ENCODE data around the gene ZNF749. TPM values are rescaled to one million over a fixed set of nuclear protein-coding genes. Genes with fewer than 3 reads are reported as not detected.
"Not testable (repeated sequence)": the region's sequence is repeated elsewhere in the genome, so short reads cannot be mapped to it uniquely, and the experiment has no call there.

Gene ZNF749
- total and polyA plus RNA-seq, 2 experiments from 2014 or later = 7.1 to 10.4 TPM

- Histone ChIP-seq H3K9me3 (ENCODE audit: low read depth) (peaks cover 87% of the 10 kb centered on the region), H3K27ac (no peak overlapping the region), H3K36me3 (replicated peaks; ENCODE audit: insufficient read depth, low read depth) (peaks cover 6% of the 10 kb centered on the region), H3K4me3 (no peak overlapping the region), H3K79me2 (peaks cover 60% of the 10 kb centered on the region), H3K9me2 (replicated peaks; ENCODE audit: insufficient read depth) (no peaks in the 10 kb centered on the region), H3K27me3 (no peaks in the 10 kb centered on the region), H4K20me1 (ENCODE audit: insufficient read depth, poor library complexity, severe bottlenecking) (no peaks in the 10 kb centered on the region), H3K4me2 (no peak overlapping the region), H3K4me1 (ENCODE audit: insufficient read depth) (peaks cover 6% of the 10 kb centered on the region), H2AFZ (no peak overlapping the region)
- WGBS (ENCODE audit: low lambda C conversion rate, missing lambda C conversion rate) = 100% methylated on average over 4 of the region's 4 CpGs
- no peak for DNase-seq (ENCODE audit: low spot score)
- no peak for TF ChIP-seq EZH2 (IDR thresholded peaks at IDR 0.05; ENCODE audit: borderline replicate concordance)
- TF ChIP-seq EZH2phosphoT487 (IDR thresholded peaks at IDR 0.05; ENCODE audit: low read depth, severe bottlenecking, unreplicated experiment) = no peak
These were observed 38.5 kb downstream of the ZNF749 start for GRCh38 chr19:57473646-57474045.

- H3K79me2 ChIP-seq = peaks cover 27% of the 10 kb centered on the region
- 12% methylated on average over 38 of the region's 38 CpGs for WGBS (ENCODE audit: low lambda C conversion rate, missing lambda C conversion rate)
- H3K27me3 ChIP-seq = no peaks in the 10 kb centered on the region
- H3K9me3 ChIP-seq (ENCODE audit: low read depth) = peaks cover 55% of the 10 kb centered on the region
- H3K36me3 ChIP-seq (replicated peaks; ENCODE audit: insufficient read depth, low read depth) = peaks cover 3% of the 10 kb centered on the region
- peak; percentile 94 for DNase-seq (ENCODE audit: low spot score)
- peak within 1 kb of the TSS; percentile 78 for H3K4me3 ChIP-seq
- H2AFZ ChIP-seq = peak within 1 kb of the TSS; percentile 88
- peak; percentile 36 for TF ChIP-seq CTCF (IDR thresholded peaks at IDR 0.05; ENCODE audit: poor library complexity)
- no peak for TF ChIP-seq EZH2 (IDR thresholded peaks at IDR 0.05; ENCODE audit: borderline replicate concordance)
- TF ChIP-seq EZH2phosphoT487 (IDR thresholded peaks at IDR 0.05; ENCODE audit: low read depth, severe bottlenecking, unreplicated experiment) = no peak
- peaks cover 6% of the 10 kb centered on the region for H3K4me1 ChIP-seq (ENCODE audit: insufficient read depth)
- H3K9me2 ChIP-seq (replicated peaks; ENCODE audit: insufficient read depth) = no peaks in the 10 kb centered on the region
- peak within 1 kb of the TSS; percentile 87 for H3K4me2 ChIP-seq
- H3K27ac ChIP-seq = peak within 1 kb of the TSS; percentile 92
- no peaks in the 10 kb centered on the region for H4K20me1 ChIP-seq (ENCODE audit: insufficient read depth, poor library complexity, severe bottlenecking)
These were observed 42.3 kb downstream of the ZNF749 start, which contains the start of gene ZNF772 for GRCh38 chr19:57477191-57478008. Gene ZNF772 (minus strand): TSS chr19:57477566. CDS start chr19:57477309, 257 bp downstream.

GRCh38 chr19:57487477-57488298 is 52.6 kb downstream of the ZNF749 start, which contains the start of gene ZNF419:
Gene ZNF419 (plus strand): TSS chr19:57487750. CDS start chr19:57487951, 201 bp downstream.
- H3K27ac ChIP-seq = peak within 1 kb of the TSS; percentile 87
- DNase-seq (ENCODE audit: low spot score) = peak; percentile 94
- H3K4me2 ChIP-seq = peak within 1 kb of the TSS; percentile 85
- not testable (repeated sequence) for H3K9me3 ChIP-seq (ENCODE audit: low read depth); H3K36me3 ChIP-seq (replicated peaks; ENCODE audit: insufficient read depth, low read depth); H3K9me2 ChIP-seq (replicated peaks; ENCODE audit: insufficient read depth); H4K20me1 ChIP-seq (ENCODE audit: insufficient read depth, poor library complexity, severe bottlenecking); H3K27me3 ChIP-seq; H3K4me1 ChIP-seq (ENCODE audit: insufficient read depth)
- peak within 1 kb of the TSS; percentile 78 for H3K4me3 ChIP-seq
- 3% methylated on average over 59 of the region's 69 CpGs for WGBS (ENCODE audit: low lambda C conversion rate, missing lambda C conversion rate)
- H2AFZ ChIP-seq = peak within 1 kb of the TSS; percentile 68
- H3K79me2 ChIP-seq = peaks cover 21% of the 10 kb centered on the region

- H3K4me3 ChIP-seq = peak overlapping the region; percentile 26
- H2AFZ ChIP-seq = not testable (repeated sequence)
- WGBS (ENCODE audit: low lambda C conversion rate, missing lambda C conversion rate) = no CpG with 5 or more reads among the region's 1 CpG
These were observed 53.1 kb downstream of the ZNF749 start for GRCh38 chr19:57488299-57488644.

More at GRCh38 chr19:57488299-57488644, 53.1 kb downstream of the ZNF749 start:
- not testable (repeated sequence) for H3K27ac ChIP-seq; H3K4me1 ChIP-seq (ENCODE audit: insufficient read depth); H3K9me2 ChIP-seq (replicated peaks; ENCODE audit: insufficient read depth); H3K27me3 ChIP-seq; H3K36me3 ChIP-seq (replicated peaks; ENCODE audit: insufficient read depth, low read depth); H4K20me1 ChIP-seq (ENCODE audit: insufficient read depth, poor library complexity, severe bottlenecking); DNase-seq (ENCODE audit: low spot score); H3K9me3 ChIP-seq (ENCODE audit: low read depth)
- Histone ChIP-seq H3K4me2 (peak overlapping the region; percentile 85), H3K79me2 (peaks cover 21% of the 10 kb centered on the region)

Small RNAs within 50 kb of the gene (small RNA-seq; reads per million reads assigned to genes)
- gene VN1R107P = not detected

Other genes starting within 250 kb of the ZNF749 start
- gene ZNF264, start 243.8 kb upstream of the ZNF749 start, total RNA-seq = 23.0 and 26.2 TPM in 2 replicates
- gene ZNF264, start 243.8 kb upstream of the ZNF749 start, polyA plus RNA-seq = 2.8 and 4.4 TPM in 2 replicates
- gene AURKC, start 204.3 kb upstream of the ZNF749 start, total RNA-seq = 0.27 and 1.0 TPM in 2 replicates
- 0.25 and 0.88 TPM in 2 replicates for gene AURKC, start 204.3 kb upstream of the ZNF749 start, polyA plus RNA-seq
- gene ZNF805, start 194.7 kb upstream of the ZNF749 start, total RNA-seq = 12.3 and 13.9 TPM in 2 replicates
- gene ZNF805, start 194.7 kb upstream of the ZNF749 start, polyA plus RNA-seq = 1.5 and 1.9 TPM in 2 replicates
- 63.7 and 77.4 TPM in 2 replicates for gene ZNF460, start 154.8 kb upstream of the ZNF749 start, total RNA-seq
- 5.9 and 6.2 TPM in 2 replicates for gene ZNF460, start 154.8 kb upstream of the ZNF749 start, polyA plus RNA-seq
- gene ZNF543, start 114.9 kb upstream of the ZNF749 start, total RNA-seq = 6.7 and 6.9 TPM in 2 replicates
- gene ZNF543, start 114.9 kb upstream of the ZNF749 start, polyA plus RNA-seq = 0.61 and 2.6 TPM in 2 replicates
- 6.9 and 7.5 TPM in 2 replicates for gene ZNF304, start 84.1 kb upstream of the ZNF749 start, total RNA-seq
- gene ZNF304, start 84.1 kb upstream of the ZNF749 start, polyA plus RNA-seq = 2.0 and 3.0 TPM in 2 replicates
- gene TRAPPC2B, start 71.8 kb upstream of the ZNF749 start, total RNA-seq = 19.8 and 27.8 TPM in 2 replicates
- gene TRAPPC2B, start 71.8 kb upstream of the ZNF749 start, polyA plus RNA-seq = 39.0 and 50.7 TPM in 2 replicates
- gene ZNF547, start 71.8 kb upstream of the ZNF749 start, total RNA-seq = 1.6 and 5.2 TPM in 2 replicates
- 0.72 and 1.8 TPM in 2 replicates for gene ZNF547, start 71.8 kb upstream of the ZNF749 start, polyA plus RNA-seq
- 17.6 and 26.3 TPM in 2 replicates for gene ZNF548, start 45.5 kb upstream of the ZNF749 start, total RNA-seq
- gene ZNF548, start 45.5 kb upstream of the ZNF749 start, polyA plus RNA-seq = 8.1 and 9.3 TPM in 2 replicates
- gene ZNF17, start 24.2 kb upstream of the ZNF749 start, total RNA-seq = 6.9 and 7.2 TPM in 2 replicates
- 1.4 and 2.3 TPM in 2 replicates for gene ZNF17, start 24.2 kb upstream of the ZNF749 start, polyA plus RNA-seq
- 1.6 and 2.2 TPM in 2 replicates for gene VN1R1, start 21.8 kb downstream of the ZNF749 start, total RNA-seq
- 0.65 and 0.83 TPM in 2 replicates for gene VN1R1, start 21.8 kb downstream of the ZNF749 start, polyA plus RNA-seq
- 18.5 TPM in 2 replicates for gene ZNF772, start 42.2 kb downstream of the ZNF749 start, total RNA-seq
- 2.6 and 5.6 TPM in 2 replicates for gene ZNF772, start 42.2 kb downstream of the ZNF749 start, polyA plus RNA-seq
- 9.4 and 11.4 TPM in 2 replicates for gene ZNF419, start 52.4 kb downstream of the ZNF749 start, total RNA-seq
- gene ZNF419, start 52.4 kb downstream of the ZNF749 start, polyA plus RNA-seq = 9.3 and 9.4 TPM in 2 replicates
- gene ZNF773, start 64.6 kb downstream of the ZNF749 start, total RNA-seq = 6.9 and 8.0 TPM in 2 replicates
- gene ZNF773, start 64.6 kb downstream of the ZNF749 start, polyA plus RNA-seq = 5.0 and 6.6 TPM in 2 replicates
- gene ZNF549, start 92.0 kb downstream of the ZNF749 start, total RNA-seq = 4.3 and 6.4 TPM in 2 replicates
- gene ZNF549, start 92.0 kb downstream of the ZNF749 start, polyA plus RNA-seq = 3.2 and 3.5 TPM in 2 replicates
- 5.7 and 5.9 TPM in 2 replicates for gene ZNF550, start 124.5 kb downstream of the ZNF749 start, total RNA-seq
- 5.2 and 6.2 TPM in 2 replicates for gene ZNF550, start 124.5 kb downstream of the ZNF749 start, polyA plus RNA-seq
- 4.7 and 5.8 TPM in 2 replicates for gene ZNF416, start 143.6 kb downstream of the ZNF749 start, total RNA-seq
- gene ZNF416, start 143.6 kb downstream of the ZNF749 start, polyA plus RNA-seq = 1.9 and 2.5 TPM in 2 replicates
- 5.1 and 7.1 TPM in 2 replicates for gene ZIK1, start 148.8 kb downstream of the ZNF749 start, total RNA-seq
- gene ZIK1, start 148.8 kb downstream of the ZNF749 start, polyA plus RNA-seq = 3.3 and 3.8 TPM in 2 replicates
- 1.3 and 1.8 TPM in 2 replicates for gene ZNF530, start 164.6 kb downstream of the ZNF749 start, total RNA-seq
- 1.3 and 2.8 TPM in 2 replicates for gene ZNF530, start 164.6 kb downstream of the ZNF749 start, polyA plus RNA-seq
- 11.7 and 24.3 TPM in 2 replicates for gene ZNF134, start 178.9 kb downstream of the ZNF749 start, total RNA-seq
- gene ZNF134, start 178.9 kb downstream of the ZNF749 start, polyA plus RNA-seq = 9.7 and 10.7 TPM in 2 replicates
- 9.5 and 17.2 TPM in 2 replicates for gene ZNF211, start 197.8 kb downstream of the ZNF749 start, total RNA-seq
- gene ZNF211, start 197.8 kb downstream of the ZNF749 start, polyA plus RNA-seq = 11.9 and 12.2 TPM in 2 replicates
- 0.12 TPM in 1 of 2 replicates, not detected in the other for gene ZSCAN4, start 233.6 kb downstream of the ZNF749 start, total RNA-seq
- gene ZSCAN4, start 233.6 kb downstream of the ZNF749 start, polyA plus RNA-seq = not detected in 2 replicates
- gene ZNF551, start 246.7 kb downstream of the ZNF749 start, total RNA-seq = 11.6 and 13.2 TPM in 2 replicates
- 2.0 and 2.2 TPM in 2 replicates for gene ZNF551, start 246.7 kb downstream of the ZNF749 start, polyA plus RNA-seq